Gastrocnemius medialis (tissue), 4 donors: Measurements from ENCODE around the gene RCL1.

Experiments
- POLR2A ChIP-seq, 2 donors: fragments of 450-650 bp; IDR thresholded peaks; one replicate each; pipeline ENCODE4 v1.6.1; 2017; ENCODE audit warnings: antibody characterized with exemption in 2 of 2, mild to moderate bottlenecking in 2 of 2, moderate library complexity in 2 of 2
- TF ChIP-seq, protein P1 (sequence below), 5 experiments: fragments of 450-650 bp in 3 of 5; fragments of 200-600 bp in 2 of 5; sonication (generic) in 2 of 5; IDR thresholded peaks in 4 of 5; conservative IDR thresholded peaks in 1 of 5; 1 replicate in 4 of 5; 2 replicates in 1 of 5; pipeline ENCODE4 v1.5.1; 2016 to 2019; ENCODE audit warnings: antibody characterized with exemption in 5 of 5, mild to moderate bottlenecking in 3 of 5, moderate library complexity in 3 of 5

DNA sequence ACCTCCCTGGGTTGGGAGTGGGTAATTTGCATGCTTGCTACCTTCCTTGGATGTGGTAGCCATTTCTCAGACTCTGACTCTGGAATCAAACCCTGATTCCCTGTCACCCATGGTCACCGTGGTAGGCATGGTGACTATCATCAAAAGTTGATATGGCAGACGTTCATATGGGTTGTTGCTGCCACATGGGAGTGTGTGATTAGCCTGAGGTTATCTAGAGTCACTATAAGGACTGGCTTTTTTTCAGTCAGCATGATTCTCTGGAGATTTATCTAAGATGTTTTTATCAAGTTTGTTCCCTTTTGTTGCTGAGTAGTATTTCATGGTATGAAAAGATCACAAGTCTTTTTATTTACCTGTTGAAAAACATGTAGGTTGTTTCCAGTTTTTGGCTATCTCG is 7.0 kb downstream of the RCL1 start:
- TF ChIP-seq, protein P1, sequence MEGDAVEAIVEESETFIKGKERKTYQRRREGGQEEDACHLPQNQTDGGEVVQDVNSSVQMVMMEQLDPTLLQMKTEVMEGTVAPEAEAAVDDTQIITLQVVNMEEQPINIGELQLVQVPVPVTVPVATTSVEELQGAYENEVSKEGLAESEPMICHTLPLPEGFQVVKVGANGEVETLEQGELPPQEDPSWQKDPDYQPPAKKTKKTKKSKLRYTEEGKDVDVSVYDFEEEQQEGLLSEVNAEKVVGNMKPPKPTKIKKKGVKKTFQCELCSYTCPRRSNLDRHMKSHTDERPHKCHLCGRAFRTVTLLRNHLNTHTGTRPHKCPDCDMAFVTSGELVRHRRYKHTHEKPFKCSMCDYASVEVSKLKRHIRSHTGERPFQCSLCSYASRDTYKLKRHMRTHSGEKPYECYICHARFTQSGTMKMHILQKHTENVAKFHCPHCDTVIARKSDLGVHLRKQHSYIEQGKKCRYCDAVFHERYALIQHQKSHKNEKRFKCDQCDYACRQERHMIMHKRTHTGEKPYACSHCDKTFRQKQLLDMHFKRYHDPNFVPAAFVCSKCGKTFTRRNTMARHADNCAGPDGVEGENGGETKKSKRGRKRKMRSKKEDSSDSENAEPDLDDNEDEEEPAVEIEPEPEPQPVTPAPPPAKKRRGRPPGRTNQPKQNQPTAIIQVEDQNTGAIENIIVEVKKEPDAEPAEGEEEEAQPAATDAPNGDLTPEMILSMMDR (IDR thresholded peaks at IDR 0.05 in 4 of 5, conservative IDR thresholded peaks at IDR 0.05 in 1 of 5) = no peak
- no peak for TF ChIP-seq POLR2A (IDR thresholded peaks at IDR 0.05)
